Osteoblast (primary cell): ENCODE results near the gene FUT1. TPM values are rescaled to one million over a fixed set of nuclear protein-coding genes. Genes with fewer than 3 reads are reported as not detected.

ENCODE experiments used
- DNase-seq: peaks from one replicate; pipeline ENCODE4 v3.0.0; 2011; ENCODE audit warnings: low spot score, mixed read lengths; ENCODE audit not compliant: insufficient read length; ENCODE audit errors: missing footprints
- H2AFZ ChIP-seq: 2 replicates; pipeline ENCODE4 v1.6.0; 2011; ENCODE audit warnings: mild to moderate bottlenecking, low read length
- H3K27ac ChIP-seq: 2 replicates; pipeline ENCODE4 v1.5.1; 2011; ENCODE audit warnings: mild to moderate bottlenecking, low read depth, low read length, moderate library complexity
- H3K27me3 ChIP-seq: 2 replicates; pipeline ENCODE4 v1.6.0; 2012; ENCODE audit warnings: mild to moderate bottlenecking, control low read depth, inconsistent platforms, low read length, moderate library complexity; ENCODE audit not compliant: insufficient read depth
- H3K36me3 ChIP-seq: 2 replicates; pipeline ENCODE4 v1.5.1; 2011; ENCODE audit warnings: mild to moderate bottlenecking, low read length, control low read depth, moderate library complexity; ENCODE audit not compliant: insufficient read depth
- H3K4me1 ChIP-seq: 2 replicates; pipeline ENCODE4 v1.5.1; 2011; ENCODE audit warnings: mild to moderate bottlenecking, low read length, control low read depth, moderate library complexity; ENCODE audit not compliant: insufficient read depth
- H3K4me2 ChIP-seq: 2 replicates; pipeline ENCODE4 v1.6.0; 2011; ENCODE audit warnings: mild to moderate bottlenecking, low read length; ENCODE audit not compliant: insufficient read depth
- H3K4me3 ChIP-seq: fragments of 200-600 bp; sonication (generic); 3 replicates; pipeline ENCODE4 v1.5.1; 2012; ENCODE audit warnings: mild to moderate bottlenecking, low read length, inconsistent platforms; ENCODE audit not compliant: insufficient read depth
- H3K79me2 ChIP-seq: 2 replicates; pipeline ENCODE4 v1.6.0; 2012; ENCODE audit warnings: mild to moderate bottlenecking, low read length, control low read depth, inconsistent platforms; ENCODE audit not compliant: insufficient read depth
- H3K9me3 ChIP-seq: 2 replicates; pipeline ENCODE4 v1.5.1; 2011; ENCODE audit warnings: low read depth, low read length, control low read depth
- H4K20me1 ChIP-seq: 2 replicates; pipeline ENCODE4 v1.6.0; 2012; ENCODE audit warnings: mild to moderate bottlenecking, low read length, control low read depth; ENCODE audit not compliant: insufficient read depth
- CTCF ChIP-seq: IDR thresholded peaks from 2 replicates; pipeline ENCODE4 v1.5.1; 2011; ENCODE audit warnings: mild to moderate bottlenecking, low read depth, low read length, moderate library complexity; ENCODE audit errors: extremely low read depth
- total RNA-seq: library from RNA; depleted of rRNA; stranded (reverse); fragments of >200 nt; gene quantifications from 2 replicates; pipeline ENCODE4 v1.2.3, GENCODE V29; 2012

Gene FUT1
- total RNA-seq, 1 donor = under 0.01 TPM

GRCh38 chr19:48711106-48711662, 41.3 kb downstream of the FUT1 start:
- H3K79me2 ChIP-seq = peaks cover 12% of the 10 kb centered on the region
- H3K36me3 ChIP-seq = no peaks in the 10 kb centered on the region
- H3K27ac ChIP-seq = no peak overlapping the region
- H3K4me2 ChIP-seq = no peak overlapping the region
- no peak overlapping the region for H2AFZ ChIP-seq
- no peak overlapping the region for H3K4me3 ChIP-seq
- H3K4me1 ChIP-seq = peaks cover 22% of the 10 kb centered on the region
- no peaks in the 10 kb centered on the region for H3K9me3 ChIP-seq
- no peaks in the 10 kb centered on the region for H3K27me3 ChIP-seq
- no peak for TF ChIP-seq CTCF
- DNase-seq = peak; percentile 11
- H4K20me1 ChIP-seq = no peaks in the 10 kb centered on the region

GRCh38 chr19:48708471-48708870, 44.0 kb downstream of the FUT1 start:
- Histone ChIP-seq H3K9me3 (no peaks in the 10 kb centered on the region), H3K27ac (no peak overlapping the region), H4K20me1 (no peaks in the 10 kb centered on the region), H3K36me3 (no peaks in the 10 kb centered on the region), H3K79me2 (peaks cover under 1% of the 10 kb centered on the region), H3K27me3 (no peaks in the 10 kb centered on the region), H3K4me3 (no peak overlapping the region), H3K4me1 (peaks cover 7% of the 10 kb centered on the region), H3K4me2 (no peak overlapping the region), H2AFZ (no peak overlapping the region)
- TF ChIP-seq CTCF = no peak
- DNase-seq = peak; percentile 11

GRCh38 chr19:48705431-48705830, 47.0 kb downstream of the FUT1 start:
- Histone ChIP-seq H3K4me3 (no peak overlapping the region), H3K79me2 (no peaks in the 10 kb centered on the region), H2AFZ (no peak overlapping the region), H3K27ac (no peak overlapping the region), H3K9me3 (no peaks in the 10 kb centered on the region), H3K4me2 (no peak overlapping the region), H3K4me1 (no peaks in the 10 kb centered on the region), H3K27me3 (no peaks in the 10 kb centered on the region), H3K36me3 (peaks cover 3% of the 10 kb centered on the region), H4K20me1 (no peaks in the 10 kb centered on the region)
- TF ChIP-seq CTCF = no peak
- peak; percentile 32 for DNase-seq

DNA sequence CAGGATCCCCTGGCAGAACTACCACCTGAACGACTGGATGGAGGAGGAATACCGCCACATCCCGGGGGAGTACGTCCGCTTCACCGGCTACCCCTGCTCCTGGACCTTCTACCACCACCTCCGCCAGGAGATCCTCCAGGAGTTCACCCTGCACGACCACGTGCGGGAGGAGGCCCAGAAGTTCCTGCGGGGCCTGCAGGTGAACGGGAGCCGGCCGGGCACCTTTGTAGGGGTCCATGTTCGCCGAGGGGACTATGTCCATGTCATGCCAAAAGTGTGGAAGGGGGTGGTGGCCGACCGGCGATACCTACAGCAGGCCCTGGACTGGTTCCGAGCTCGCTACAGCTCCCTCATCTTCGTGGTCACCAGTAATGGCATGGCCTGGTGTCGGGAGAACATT, 49.1 kb downstream of the FUT1 start:
- Histone ChIP-seq H3K79me2 (no peaks in the 10 kb centered on the region), H3K4me1 (peaks cover 4% of the 10 kb centered on the region), H4K20me1 (no peaks in the 10 kb centered on the region), H3K4me2 (no peak overlapping the region), H3K27ac (no peak overlapping the region), H3K36me3 (peaks cover 3% of the 10 kb centered on the region), H3K27me3 (no peaks in the 10 kb centered on the region), H3K4me3 (no peak overlapping the region), H3K9me3 (no peaks in the 10 kb centered on the region), H2AFZ (no peak overlapping the region)
- no peak for TF ChIP-seq CTCF
- no peak for DNase-seq
